Stimulated activated CD4-positive, alpha-beta T cell treated with anti-CD3 and anti-CD28 coated beads, Interleukin-15, amount 100 ng/mL, for 24 hours (primary cell): ENCODE results near the gene BTBD19.
"Not testable (repeated sequence)": the region's sequence is repeated elsewhere in the genome, so short reads cannot be mapped to it uniquely, and the experiment has no call there.

Experiments
- DNase-seq: peaks from one replicate; pipeline ENCODE4 v3.0.0-alpha.2; 2020

BTBD19 gene

DNA sequence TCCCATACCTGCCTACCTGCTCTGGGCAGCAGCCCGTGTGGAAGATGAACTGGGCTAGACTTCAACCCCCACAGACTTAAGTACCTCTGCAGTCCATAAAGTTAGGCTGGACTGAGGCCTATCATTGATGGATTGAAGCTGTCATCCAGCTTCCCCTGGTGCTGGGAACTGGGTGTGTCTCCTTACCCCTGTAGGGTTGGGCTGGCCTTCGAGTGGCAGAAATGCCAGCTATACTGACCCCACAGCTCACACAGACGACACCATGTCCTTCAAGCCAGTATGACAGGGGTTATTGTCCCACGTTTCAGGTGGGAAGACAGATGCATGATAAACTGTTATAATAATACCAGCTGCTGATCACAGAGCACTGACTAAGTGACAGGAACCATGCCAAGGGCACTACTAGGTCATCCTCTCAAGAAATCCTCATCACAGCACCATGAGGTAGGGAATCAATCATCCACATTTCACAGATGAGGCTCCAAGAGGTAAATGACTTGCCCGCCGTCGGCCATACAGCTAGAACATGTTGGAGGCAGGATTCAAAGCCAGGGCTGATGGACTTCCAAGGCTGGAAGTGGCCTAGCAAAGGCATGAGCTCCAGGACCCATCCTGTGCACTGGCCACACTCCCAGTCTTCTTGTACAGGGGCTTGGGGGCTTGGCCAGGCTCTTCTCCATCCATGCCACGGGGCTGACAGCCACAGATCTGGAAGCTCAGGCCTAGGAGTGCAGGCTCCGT lies 20.0 kb upstream of the BTBD19 start, which contains the start of gene BEST4:
Gene BEST4 (minus strand): TSS at position 51 of the 741 bp plus-strand sequence. CDS start 465 bp downstream, outside the sequence.
- no peak for DNase-seq

DNA sequence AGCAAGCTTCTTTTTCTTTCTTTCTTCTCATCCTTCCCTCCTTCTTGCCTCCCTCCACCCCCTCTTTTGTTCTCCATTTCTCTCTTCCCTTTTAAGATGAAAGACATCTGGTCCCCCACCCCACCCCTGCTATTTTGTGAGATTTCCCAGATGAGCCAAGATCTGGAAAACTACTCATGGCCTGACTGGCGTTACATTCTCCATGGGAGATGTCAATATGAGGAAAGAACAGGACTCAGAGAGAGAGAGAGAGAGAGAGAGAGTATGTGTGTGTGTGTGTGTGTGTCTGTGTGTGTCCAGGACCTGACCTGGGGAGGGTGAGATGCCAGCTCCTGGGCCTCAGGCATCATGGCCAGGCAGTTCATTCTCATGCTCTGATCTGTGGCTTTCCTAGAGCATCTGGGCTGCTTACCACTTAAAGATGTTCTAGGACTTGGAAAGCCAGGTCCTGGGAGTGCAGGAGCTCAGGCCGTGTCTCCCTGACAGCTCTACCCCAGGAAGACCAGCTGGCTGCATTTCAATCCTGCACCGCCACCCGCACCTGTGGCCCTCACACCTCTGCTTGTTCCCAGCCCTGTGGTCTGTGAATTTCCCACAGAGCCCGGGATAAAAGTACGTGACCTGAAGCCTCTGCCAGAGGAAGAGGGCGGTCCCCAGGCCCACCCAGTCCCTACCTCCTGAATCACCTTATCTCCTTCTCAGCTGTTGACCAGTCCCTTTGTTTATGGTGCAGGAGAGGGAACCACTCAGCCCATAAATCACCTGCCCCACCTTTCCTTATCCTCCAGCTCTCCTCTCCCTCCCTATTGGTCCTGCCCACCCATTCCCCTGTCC lies 17.1 kb upstream of the BTBD19 start:
- no peak for DNase-seq

- no peak for DNase-seq
These were observed 15.4 kb upstream of the BTBD19 start for GRCh38 chr1:44792736-44793502.

DNA sequence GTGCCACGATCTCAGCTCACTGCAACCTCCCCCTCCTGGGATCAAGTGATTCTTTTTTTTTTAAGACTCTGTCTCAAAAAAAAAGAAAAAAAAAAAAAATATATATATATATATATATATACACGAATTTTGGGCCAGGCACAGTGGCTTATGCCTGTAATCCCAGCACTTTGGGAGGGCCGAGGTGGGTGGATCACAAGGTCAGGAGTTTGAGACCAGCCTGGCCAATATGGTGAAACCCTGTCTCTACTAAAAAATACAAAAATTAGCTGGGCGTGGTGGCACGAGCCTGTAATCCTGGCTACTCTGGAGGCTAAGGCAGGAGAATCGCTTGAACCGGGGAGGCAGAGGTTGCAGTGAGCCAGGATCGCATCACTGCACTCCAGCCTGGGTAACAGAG lies 10.4 kb upstream of the BTBD19 start:
- not testable (repeated sequence) for DNase-seq

GRCh38 chr1:44798481-44799365 lies 9.6 kb upstream of the BTBD19 start:
- no peak for DNase-seq

GRCh38 chr1:44799770-44800584 lies 8.3 kb upstream of the BTBD19 start, which contains the start of gene PLK3:
TSS of gene PLK3 (plus strand) at chr1:44800377. CDS start at chr1:44800464, 87 bp downstream.
- DNase-seq: peak; percentile 99

DNA sequence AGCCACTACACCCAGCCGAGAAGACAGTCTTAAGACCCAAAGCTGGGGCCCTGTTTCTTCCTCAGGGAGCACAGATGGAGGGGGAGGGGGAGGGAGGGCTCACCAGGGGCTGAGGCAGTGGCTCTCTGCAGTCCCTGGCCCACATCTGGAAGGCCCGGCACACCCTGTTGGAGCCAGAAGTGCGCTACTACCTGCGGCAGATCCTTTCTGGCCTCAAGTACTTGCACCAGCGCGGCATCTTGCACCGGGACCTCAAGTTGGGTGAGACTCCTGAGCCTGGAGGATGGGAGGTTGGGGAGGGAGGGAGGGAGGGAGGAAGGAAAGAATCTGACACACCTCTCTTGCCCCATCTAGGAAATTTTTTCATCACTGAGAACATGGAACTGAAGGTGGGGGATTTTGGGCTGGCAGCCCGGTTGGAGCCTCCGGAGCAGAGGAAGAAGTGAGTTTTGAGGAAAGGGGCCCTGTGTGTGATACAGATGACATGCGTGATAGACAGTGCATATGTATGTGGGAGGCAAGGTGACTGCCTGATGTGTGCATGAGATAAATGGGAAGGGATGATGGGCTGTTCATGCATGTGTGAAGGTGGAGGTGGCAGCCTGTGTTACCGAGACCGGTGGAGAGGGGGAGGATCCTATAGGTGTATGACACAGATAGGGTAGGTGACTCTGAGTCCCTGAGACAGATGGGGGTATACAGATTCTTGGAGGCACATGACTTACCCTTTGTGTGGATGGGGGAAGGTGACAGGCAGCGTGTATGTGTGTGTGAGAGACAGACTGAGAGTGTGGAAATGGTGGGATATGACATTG lies 6.6 kb upstream of the BTBD19 start:
- peak; percentile 64 for DNase-seq

- DNase-seq: no peak
These were observed 5.8 kb upstream of the BTBD19 start for GRCh38 chr1:44802306-44803061.

DNA sequence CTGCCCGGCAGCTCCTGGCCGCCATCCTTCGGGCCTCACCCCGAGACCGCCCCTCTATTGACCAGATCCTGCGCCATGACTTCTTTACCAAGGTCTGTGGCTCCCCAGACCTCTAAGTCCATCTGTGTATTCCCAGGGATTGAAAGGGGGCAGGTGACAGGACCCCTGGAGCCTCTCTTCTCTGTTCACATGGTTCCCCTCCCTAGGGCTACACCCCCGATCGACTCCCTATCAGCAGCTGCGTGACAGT lies 5.3 kb upstream of the BTBD19 start:
- DNase-seq: no peak

GRCh38 chr1:44803312-44804095 lies 4.8 kb upstream of the BTBD19 start:
- DNase-seq: no peak

- DNase-seq: no peak
These were observed 2.9 kb upstream of the BTBD19 start for GRCh38 chr1:44805311-44806024.

GRCh38 chr1:44806025-44806703 lies 2.2 kb upstream of the BTBD19 start:
- no peak for DNase-seq

GRCh38 chr1:44806704-44807363 lies 1.5 kb upstream of the BTBD19 start, which contains the start of gene DYNLT4:
TSS of gene DYNLT4 (minus strand) at chr1:44807351. CDS start at chr1:44806668, 683 bp downstream.
- peak; percentile 13 for DNase-seq

GRCh38 chr1:44807364-44808062 lies 810 bp upstream of the BTBD19 start:
- peak; percentile 95 for DNase-seq

- DNase-seq: peak; percentile 93
These were observed 905 bp downstream of the BTBD19 start for GRCh38 chr1:44808938-44809917.
